HepG2 (cell line): Measurements from ENCODE around the gene ID3. TPM values are rescaled to one million over a fixed set of nuclear protein-coding genes. Genes with fewer than 3 reads are reported as not detected.

ENCODE experiments used
- AGO2 ChIP-seq: fragments of 200-400 bp; formaldehyde crosslinking; optimal IDR thresholded peaks from 2 replicates; pipeline ENCODE3; 2017; ENCODE audit warnings: mild to moderate bottlenecking, low read depth, low read length, moderate library complexity
- ARNT ChIP-seq: fragments of 450-650 bp; IDR thresholded peaks from 2 replicates; pipeline ENCODE4 v1.6.1; 2017
- BORCS8-MEF2B ChIP-seq: sonication (generic); formaldehyde crosslinking; IDR thresholded peaks from 2 replicates; pipeline ENCODE4 v1.8.0; 2022; ENCODE audit warnings: mild to moderate bottlenecking, missing genetic modification reagents
- CEBPB ChIP-seq: IDR thresholded peaks from 2 replicates; pipeline ENCODE4 v1.6.1; 2011; ENCODE audit warnings: low read depth, low read length, improper control_type of control experiment, borderline replicate concordance
- DMAP1 ChIP-seq: IDR thresholded peaks from 2 replicates; pipeline ENCODE4 v1.6.1; 2016
- GZF1 ChIP-seq: sonication (generic); formaldehyde crosslinking; IDR thresholded peaks from 2 replicates; pipeline ENCODE4 v1.5.1; 2020; ENCODE audit warnings: mild to moderate bottlenecking, missing genetic modification reagents
- HHEX ChIP-seq: IDR thresholded peaks from 2 replicates; pipeline ENCODE4 v1.6.1; 2016; ENCODE audit warnings: control low read depth
- JARID2 ChIP-seq: sonication (generic); formaldehyde crosslinking; IDR thresholded peaks from 2 replicates; pipeline ENCODE4 v1.8.1; 2023; ENCODE audit warnings: missing genetic modification reagents, inconsistent platforms; ENCODE audit not compliant: insufficient replicate concordance
- JUND ChIP-seq: sonication (generic); formaldehyde crosslinking; IDR thresholded peaks from 2 replicates; pipeline ENCODE4 v1.8.0; 2022; ENCODE audit warnings: mild to moderate bottlenecking, missing genetic modification reagents
- NBN ChIP-seq: fragments of 450-650 bp; conservative IDR thresholded peaks from 2 replicates; pipeline ENCODE4 v1.6.1; 2017
- NFIB ChIP-seq: sonication (generic); formaldehyde crosslinking; IDR thresholded peaks from 2 replicates; pipeline ENCODE4 v1.9.0; 2021; ENCODE audit warnings: missing genetic modification reagents, mild to moderate bottlenecking, borderline replicate concordance
- PHF21A ChIP-seq: sonication (generic); formaldehyde crosslinking; IDR thresholded peaks from 2 replicates; pipeline ENCODE4 v1.5.0; 2020; ENCODE audit warnings: mild to moderate bottlenecking, missing genetic modification reagents
- RELA ChIP-seq: sonication (generic); formaldehyde crosslinking; IDR thresholded peaks from 2 replicates; pipeline ENCODE4 v1.4.0; 2020; ENCODE audit warnings: missing genetic modification reagents
- SNRNP70 ChIP-seq: fragments of 200-400 bp; formaldehyde crosslinking; IDR thresholded peaks from 2 replicates; pipeline ENCODE4 v1.6.1; 2017; ENCODE audit warnings: mild to moderate bottlenecking, low read depth, low read length, moderate library complexity
- SPEN ChIP-seq: sonication (generic); formaldehyde crosslinking; IDR thresholded peaks from 2 replicates; pipeline ENCODE4 v1.5.1; 2020; ENCODE audit warnings: low read depth, mild to moderate bottlenecking, missing genetic modification reagents
- ZEB1 ChIP-seq: IDR thresholded peaks from 2 replicates; pipeline ENCODE4 v1.6.1; 2012; ENCODE audit warnings: mild to moderate bottlenecking, low read depth, inconsistent platforms; ENCODE audit not compliant: insufficient replicate concordance
- ZFP62 ChIP-seq: sonication (generic); formaldehyde crosslinking; IDR thresholded peaks from 2 replicates; pipeline ENCODE4 v1.4.0; 2020; ENCODE audit warnings: missing genetic modification reagents
- ZNF205 ChIP-seq: IDR thresholded peaks from 2 replicates; pipeline ENCODE4 v1.6.1; 2018; ENCODE audit warnings: missing biosample characterization, missing genetic modification reagents
- ZNF256 ChIP-seq: sonication (generic); formaldehyde crosslinking; conservative IDR thresholded peaks from 2 replicates; pipeline ENCODE4 v1.4.0; 2020; ENCODE audit warnings: missing genetic modification reagents
- ZNF329 ChIP-seq: sonication (generic); formaldehyde crosslinking; IDR thresholded peaks from 2 replicates; pipeline ENCODE4 v1.9.0; 2021; ENCODE audit warnings: low read depth, mild to moderate bottlenecking, missing genetic modification reagents
- ZNF766 ChIP-seq: sonication (generic); formaldehyde crosslinking; IDR thresholded peaks from 2 replicates; pipeline ENCODE4 v1.5.0; 2020; ENCODE audit warnings: missing genetic modification reagents, borderline replicate concordance
- ZNF777 ChIP-seq: sonication (generic); formaldehyde crosslinking; IDR thresholded peaks from 2 replicates; pipeline ENCODE4 v1.4.0; 2020; ENCODE audit warnings: missing genetic modification reagents
- ZNF883 ChIP-seq: sonication (generic); formaldehyde crosslinking; IDR thresholded peaks from 2 replicates; pipeline ENCODE4 v1.5.1; 2020; ENCODE audit warnings: mild to moderate bottlenecking, missing genetic modification reagents; ENCODE audit errors: not compliant biosample characterization
- ZNF891 ChIP-seq: sonication (generic); formaldehyde crosslinking; IDR thresholded peaks from 2 replicates; pipeline ENCODE4 v1.5.0; 2020; ENCODE audit warnings: mild to moderate bottlenecking, missing genetic modification reagents
- ZSCAN22 ChIP-seq: sonication (generic); formaldehyde crosslinking; IDR thresholded peaks from 2 replicates; pipeline ENCODE4 v1.4.0; 2020; ENCODE audit warnings: mild to moderate bottlenecking, missing genetic modification reagents
- polyA plus RNA-seq, 8 experiments: library from polyadenylated mRNA; depleted of rRNA in 3 of 8; stranded (reverse) in 7 of 8; unstranded in 1 of 8; fragments of >200 nt; fragmentation: Illumina TruSeq in 4 of 8; extraction: Trizol in 4 of 8; gene quantifications; 2 replicates each; pipeline versions ENCODE4 v1.2.1 to v1.2.3, GENCODE V29; 2011 to 2016; ENCODE audit warnings: low read depth in 4 of 8, missing spikeins in 1 of 8, mixed read lengths in 1 of 8; ENCODE audit not compliant: insufficient read depth in 1 of 8
- total RNA-seq, 5 experiments: library from RNA; depleted of rRNA; stranded (reverse); fragments of >200 nt; fragmentation: Illumina TruSeq; extraction: Trizol; gene quantifications; 2 replicates each; pipeline ENCODE4 v1.2.3, GENCODE V29; 2016; ENCODE audit warnings: low read depth in 1 of 5
- TF ChIP-seq, protein P1 (sequence below): IDR thresholded peaks from 2 replicates; pipeline ENCODE4 v1.6.1; 2016; ENCODE audit warnings: missing genetic modification reagents, missing compliant biosample characterization
- TF ChIP-seq, protein P2 (sequence below): IDR thresholded peaks from 2 replicates; pipeline ENCODE4 v1.6.1; 2016; ENCODE audit warnings: low read depth, control low read depth
- TF ChIP-seq, protein P3 (sequence below): IDR thresholded peaks from 2 replicates; pipeline ENCODE4 v1.6.1; 2016; ENCODE audit warnings: missing biosample characterization, missing genetic modification reagents, low read depth
- TF ChIP-seq, protein P4 (sequence below): sonication (generic); formaldehyde crosslinking; IDR thresholded peaks from 2 replicates; pipeline ENCODE4 v1.8.1; 2022; ENCODE audit warnings: mild to moderate bottlenecking, missing genetic modification reagents

Gene ID3
- total and polyA plus RNA-seq, 2 of the 13 experiments (the other 11 are each of a cell fraction or from before 2014, with no cell fraction given): 64.8 to 115 TPM

DNA sequence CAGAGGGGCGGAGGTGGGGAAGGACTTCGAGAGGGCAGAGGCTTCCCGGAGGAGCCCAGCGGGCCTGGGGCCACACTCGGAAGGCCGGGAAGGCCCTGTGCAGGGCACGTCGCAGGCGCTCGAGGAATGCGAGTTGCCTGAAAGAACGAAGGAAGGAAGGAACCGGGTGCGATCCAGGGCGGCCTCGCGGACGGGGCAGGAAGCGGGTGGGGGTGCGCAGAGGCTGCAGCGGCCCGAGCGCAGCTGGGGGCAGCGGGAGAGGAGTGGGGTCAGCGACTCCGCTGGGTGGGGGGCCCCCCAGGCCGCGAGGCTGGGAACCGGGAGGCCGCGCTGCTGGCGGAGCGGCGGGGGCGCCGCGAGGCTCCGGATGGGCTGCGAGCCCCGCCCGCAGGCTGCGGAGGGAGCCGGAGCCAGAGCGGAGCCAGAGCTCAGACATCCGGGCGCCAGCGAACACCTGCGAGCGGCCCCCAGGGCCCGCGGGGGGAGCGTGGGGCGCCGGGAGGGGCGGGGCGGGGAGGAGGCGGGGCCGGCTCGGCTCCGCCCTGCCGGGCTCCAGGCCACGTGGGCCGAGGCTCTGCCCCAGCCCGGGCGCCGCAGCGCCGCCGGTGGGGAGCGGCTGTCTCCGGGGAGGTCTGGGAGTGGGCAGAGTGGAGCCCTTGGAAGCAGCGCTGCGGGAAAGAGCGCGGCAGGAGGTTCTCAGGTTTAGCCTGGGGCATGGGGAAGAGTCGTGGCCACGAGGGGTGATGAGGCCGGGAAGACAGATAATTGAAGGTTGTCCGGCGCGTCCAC lies 4.6 kb downstream of the ID3 start (continued):
- no peak for TF ChIP-seq ZNF766
- TF ChIP-seq JUND: no peak
- TF ChIP-seq ZNF883 (CRISPR knock-in tag): no peak
- TF ChIP-seq RELA (CRISPR knock-in tag): no peak
- TF ChIP-seq JARID2 (CRISPR knock-in tag): no peak
- TF ChIP-seq ZNF205: no peak
- no peak for TF ChIP-seq HHEX
- TF ChIP-seq ZEB1: no peak
- 0 out of 2 replicates have a peak, but pooled peaks have one; percentile 47 for TF ChIP-seq ZSCAN22 (CRISPR knock-in tag)
- TF ChIP-seq BORCS8-MEF2B (CRISPR knock-in tag): peak; percentile 30; the same call in 1 of the 2 replicates
- TF ChIP-seq, protein P1, sequence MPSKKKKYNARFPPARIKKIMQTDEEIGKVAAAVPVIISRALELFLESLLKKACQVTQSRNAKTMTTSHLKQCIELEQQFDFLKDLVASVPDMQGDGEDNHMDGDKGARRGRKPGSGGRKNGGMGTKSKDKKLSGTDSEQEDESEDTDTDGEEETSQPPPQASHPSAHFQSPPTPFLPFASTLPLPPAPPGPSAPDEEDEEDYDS (CRISPR knock-in tag): no peak; the same call in 1 of the 2 replicates
- TF ChIP-seq CEBPB: no peak
- peak; percentile 32; the same call in 1 of the 2 replicates for TF ChIP-seq ZNF329 (CRISPR knock-in tag)
- TF ChIP-seq, protein P2, sequence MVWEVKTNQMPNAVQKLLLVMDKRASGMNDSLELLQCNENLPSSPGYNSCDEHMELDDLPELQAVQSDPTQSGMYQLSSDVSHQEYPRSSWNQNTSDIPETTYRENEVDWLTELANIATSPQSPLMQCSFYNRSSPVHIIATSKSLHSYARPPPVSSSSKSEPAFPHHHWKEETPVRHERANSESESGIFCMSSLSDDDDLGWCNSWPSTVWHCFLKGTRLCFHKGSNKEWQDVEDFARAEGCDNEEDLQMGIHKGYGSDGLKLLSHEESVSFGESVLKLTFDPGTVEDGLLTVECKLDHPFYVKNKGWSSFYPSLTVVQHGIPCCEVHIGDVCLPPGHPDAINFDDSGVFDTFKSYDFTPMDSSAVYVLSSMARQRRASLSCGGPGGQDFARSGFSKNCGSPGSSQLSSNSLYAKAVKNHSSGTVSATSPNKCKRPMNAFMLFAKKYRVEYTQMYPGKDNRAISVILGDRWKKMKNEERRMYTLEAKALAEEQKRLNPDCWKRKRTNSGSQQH (CRISPR knock-in tag): peak; percentile 30; the same call in 1 of the 2 replicates
- TF ChIP-seq PHF21A (CRISPR knock-in tag): no peak
- TF ChIP-seq, protein P3, sequence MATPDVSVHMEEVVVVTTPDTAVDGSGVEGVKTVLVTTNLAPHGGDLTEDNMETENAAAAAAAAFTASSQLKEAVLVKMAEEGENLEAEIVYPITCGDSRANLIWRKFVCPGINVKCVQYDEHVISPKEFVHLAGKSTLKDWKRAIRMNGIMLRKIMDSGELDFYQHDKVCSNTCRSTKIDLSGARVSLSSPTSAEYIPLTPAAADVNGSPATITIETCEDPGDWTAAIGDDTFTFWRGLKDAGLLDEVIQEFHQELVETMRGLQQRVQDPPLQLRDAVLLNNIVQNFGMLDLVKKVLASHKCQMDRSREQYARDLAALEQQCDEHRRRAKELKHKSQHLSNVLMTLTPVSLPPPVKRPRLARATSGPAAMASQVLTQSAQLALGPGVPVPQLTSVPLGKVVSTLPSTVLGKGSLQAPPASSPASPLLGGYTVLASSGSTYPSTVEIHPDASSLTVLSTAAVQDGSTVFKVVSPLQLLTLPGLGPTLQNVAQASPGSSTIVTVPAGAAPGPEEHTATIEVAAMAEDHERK (CRISPR knock-in tag): no peak
- no peak for TF ChIP-seq ZFP62
- TF ChIP-seq GZF1: peak; percentile 13; the same call in 1 of the 2 replicates
- TF ChIP-seq, protein P4, sequence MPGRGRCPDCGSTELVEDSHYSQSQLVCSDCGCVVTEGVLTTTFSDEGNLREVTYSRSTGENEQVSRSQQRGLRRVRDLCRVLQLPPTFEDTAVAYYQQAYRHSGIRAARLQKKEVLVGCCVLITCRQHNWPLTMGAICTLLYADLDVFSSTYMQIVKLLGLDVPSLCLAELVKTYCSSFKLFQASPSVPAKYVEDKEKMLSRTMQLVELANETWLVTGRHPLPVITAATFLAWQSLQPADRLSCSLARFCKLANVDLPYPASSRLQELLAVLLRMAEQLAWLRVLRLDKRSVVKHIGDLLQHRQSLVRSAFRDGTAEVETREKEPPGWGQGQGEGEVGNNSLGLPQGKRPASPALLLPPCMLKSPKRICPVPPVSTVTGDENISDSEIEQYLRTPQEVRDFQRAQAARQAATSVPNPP (CRISPR knock-in tag): peak; percentile 50; the same call in 1 of the 2 replicates
- peak; percentile 60; the same call in 1 of the 2 replicates for TF ChIP-seq SPEN (CRISPR knock-in tag)
- no peak for TF ChIP-seq NFIB (CRISPR knock-in tag)
- peak; percentile 63 for TF ChIP-seq AGO2
- no peak for TF ChIP-seq ZNF777
- TF ChIP-seq DMAP1 (CRISPR knock-in tag): peak; percentile 67; the same call in 1 of the 2 replicates
- TF ChIP-seq ZNF891 (CRISPR knock-in tag): no peak
- no peak for TF ChIP-seq NBN
- no peak for TF ChIP-seq ARNT
- no peak for TF ChIP-seq ZNF256
- TF ChIP-seq SNRNP70: no peak
